ENCODE data around the gene KRTAP10-7. TPM values are rescaled to one million over a fixed set of nuclear protein-coding genes. Genes with fewer than 3 reads are reported as not detected.

KRTAP10-7 gene
- total RNA-seq, 1 experiment from 2014 or later, result not detected

DNA sequence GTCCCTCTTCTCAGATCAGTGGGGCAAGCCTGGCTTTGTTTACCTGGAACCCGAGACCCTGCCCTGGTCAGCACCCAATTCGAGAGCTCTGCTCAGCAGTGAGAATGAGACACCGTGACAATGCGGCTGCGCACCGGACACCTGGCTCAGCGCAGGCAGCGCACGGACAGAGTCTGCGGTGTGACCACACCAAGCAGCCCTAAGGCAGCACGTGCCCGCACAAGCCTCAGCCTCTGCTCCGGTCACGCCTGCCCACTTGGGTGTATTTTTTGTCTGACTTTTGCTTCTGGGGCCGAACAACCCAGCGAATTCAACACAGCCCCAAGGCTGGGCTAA, 16.2 kb downstream of the KRTAP10-7 start:
- Histone ChIP-seq H2BK5ac (ENCODE audit: insufficient read length, low read length) (no peak overlapping the region), H4K8ac (replicated peaks; ENCODE audit: insufficient read length, low read depth, low read length) (no peak overlapping the region), H3K23me2 (ENCODE audit: insufficient read length, low read depth, low read length, poor library complexity, severe bottlenecking) (no peaks in the 10 kb centered on the region), H4K5ac (ENCODE audit: insufficient read length, low read depth, low read length) (no peak overlapping the region), H2AK5ac (ENCODE audit: insufficient read length, low read length) (no peak overlapping the region), H2BK120ac (ENCODE audit: low read depth, low read length, poor library complexity, severe bottlenecking) (no peak overlapping the region), H2AFZ (ENCODE audit: low read length) (no peak overlapping the region), H4K20me1 (ENCODE audit: control insufficient read depth, insufficient read depth, insufficient read length) (no peaks in the 10 kb centered on the region), H3K9ac (ENCODE audit: extremely low read depth, insufficient read length, low read length) (no peak overlapping the region), H3K14ac (ENCODE audit: insufficient read depth, low read length) (no peak overlapping the region), H2BK12ac (ENCODE audit: insufficient read length, low read depth, low read length) (no peak overlapping the region), H3K4me1 (ENCODE audit: insufficient read depth, low read length) (no peaks in the 10 kb centered on the region), H3K4ac (ENCODE audit: low read depth, low read length) (no peak overlapping the region), H3K27ac (ENCODE audit: insufficient read length, low read depth, low read length) (no peak overlapping the region), H3K18ac (ENCODE audit: insufficient read length, low read depth, low read length) (no peak overlapping the region), H4K91ac (ENCODE audit: insufficient read length, low read depth, low read length) (no peak overlapping the region), H3K56ac (ENCODE audit: insufficient read length, low read depth, low read length) (no peak overlapping the region), H3K79me2 (ENCODE audit: insufficient read depth, low read length) (no peaks in the 10 kb centered on the region), H3K27me3 (ENCODE audit: insufficient read depth, low read length) (no peaks in the 10 kb centered on the region), H3K23ac (ENCODE audit: insufficient read length, low read depth, low read length) (no peak overlapping the region), H3T11ph (ENCODE audit: low read length) (no peak overlapping the region), H2BK15ac (ENCODE audit: low read depth, low read length) (no peak overlapping the region), H3K9me3 (ENCODE audit: control insufficient read depth, low read depth, low read length) (peaks cover 7% of the 10 kb centered on the region), H3K79me1 (ENCODE audit: insufficient read depth, low read depth, low read length, poor library complexity, severe bottlenecking) (no peaks in the 10 kb centered on the region), H3K4me2 (ENCODE audit: insufficient read depth, insufficient read length, low read length) (no peak overlapping the region), H2BK20ac (ENCODE audit: low read depth, low read length, poor library complexity, severe bottlenecking) (no peak overlapping the region)
- WGBS (ENCODE audit: extremely low coverage, insufficient read length, low lambda C conversion rate), result no CpG with 5 or more reads among the region's 16 CpGs
- peaks cover 27 to 34% of the 10 kb centered on the region in 2 experiments for H3K9me3 Mint-ChIP-seq
- peaks cover 2% of the 10 kb centered on the region for H3K27me3 Mint-ChIP-seq (ENCODE audit: low read depth)
- peaks cover 27% of the 10 kb centered on the region in 2 experiments for H3K4me1 Mint-ChIP-seq
- no peak for DNase-seq
- H3K27ac Mint-ChIP-seq, result peak overlapping the region in 1 of 3 experiments; percentile 75; a peak in 2 of 7 replicates
- peaks cover 5 to 23% (median 18%) of the 10 kb centered on the region in 3 experiments for H3K36me3 Mint-ChIP-seq (ENCODE audit: insufficient read depth in 1 of 3, low read depth in 3 of 3)
- TF ChIP-seq, protein P1, sequence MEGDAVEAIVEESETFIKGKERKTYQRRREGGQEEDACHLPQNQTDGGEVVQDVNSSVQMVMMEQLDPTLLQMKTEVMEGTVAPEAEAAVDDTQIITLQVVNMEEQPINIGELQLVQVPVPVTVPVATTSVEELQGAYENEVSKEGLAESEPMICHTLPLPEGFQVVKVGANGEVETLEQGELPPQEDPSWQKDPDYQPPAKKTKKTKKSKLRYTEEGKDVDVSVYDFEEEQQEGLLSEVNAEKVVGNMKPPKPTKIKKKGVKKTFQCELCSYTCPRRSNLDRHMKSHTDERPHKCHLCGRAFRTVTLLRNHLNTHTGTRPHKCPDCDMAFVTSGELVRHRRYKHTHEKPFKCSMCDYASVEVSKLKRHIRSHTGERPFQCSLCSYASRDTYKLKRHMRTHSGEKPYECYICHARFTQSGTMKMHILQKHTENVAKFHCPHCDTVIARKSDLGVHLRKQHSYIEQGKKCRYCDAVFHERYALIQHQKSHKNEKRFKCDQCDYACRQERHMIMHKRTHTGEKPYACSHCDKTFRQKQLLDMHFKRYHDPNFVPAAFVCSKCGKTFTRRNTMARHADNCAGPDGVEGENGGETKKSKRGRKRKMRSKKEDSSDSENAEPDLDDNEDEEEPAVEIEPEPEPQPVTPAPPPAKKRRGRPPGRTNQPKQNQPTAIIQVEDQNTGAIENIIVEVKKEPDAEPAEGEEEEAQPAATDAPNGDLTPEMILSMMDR (conservative IDR thresholded peaks at IDR 0.05), result no peak
- H3K4me3 Mint-ChIP-seq, result no peak overlapping the region

All from H9 (cell line).